ENCODE data around the gene CTXN2.

- TF ChIP-seq CTCF (conservative IDR thresholded peaks at IDR 0.05; ENCODE audit: low read depth in 2 of 2) (peak; percentile 71 to 76), EZH2phosphoT487 (IDR thresholded peaks at IDR 0.05; ENCODE audit: unreplicated experiment) (no peak), STAT1 (IDR thresholded peaks at IDR 0.05; ENCODE audit: unreplicated experiment) (no peak), REST (IDR thresholded peaks at IDR 0.05; ENCODE audit: unreplicated experiment) (no peak), POLR2AphosphoS5 (IDR thresholded peaks at IDR 0.05; ENCODE audit: low read depth) (no peak)
Observed at GRCh38 chr15:48250640-48251076, 59.2 kb downstream of the CTXN2 start.

All from GM23338 (cell line).